ENCODE results near the gene UCHL3.
"Not testable (repeated sequence)": the region's sequence is repeated elsewhere in the genome, so short reads cannot be mapped to it uniquely, and the experiment has no call there.

The UCHL3 gene

DNA sequence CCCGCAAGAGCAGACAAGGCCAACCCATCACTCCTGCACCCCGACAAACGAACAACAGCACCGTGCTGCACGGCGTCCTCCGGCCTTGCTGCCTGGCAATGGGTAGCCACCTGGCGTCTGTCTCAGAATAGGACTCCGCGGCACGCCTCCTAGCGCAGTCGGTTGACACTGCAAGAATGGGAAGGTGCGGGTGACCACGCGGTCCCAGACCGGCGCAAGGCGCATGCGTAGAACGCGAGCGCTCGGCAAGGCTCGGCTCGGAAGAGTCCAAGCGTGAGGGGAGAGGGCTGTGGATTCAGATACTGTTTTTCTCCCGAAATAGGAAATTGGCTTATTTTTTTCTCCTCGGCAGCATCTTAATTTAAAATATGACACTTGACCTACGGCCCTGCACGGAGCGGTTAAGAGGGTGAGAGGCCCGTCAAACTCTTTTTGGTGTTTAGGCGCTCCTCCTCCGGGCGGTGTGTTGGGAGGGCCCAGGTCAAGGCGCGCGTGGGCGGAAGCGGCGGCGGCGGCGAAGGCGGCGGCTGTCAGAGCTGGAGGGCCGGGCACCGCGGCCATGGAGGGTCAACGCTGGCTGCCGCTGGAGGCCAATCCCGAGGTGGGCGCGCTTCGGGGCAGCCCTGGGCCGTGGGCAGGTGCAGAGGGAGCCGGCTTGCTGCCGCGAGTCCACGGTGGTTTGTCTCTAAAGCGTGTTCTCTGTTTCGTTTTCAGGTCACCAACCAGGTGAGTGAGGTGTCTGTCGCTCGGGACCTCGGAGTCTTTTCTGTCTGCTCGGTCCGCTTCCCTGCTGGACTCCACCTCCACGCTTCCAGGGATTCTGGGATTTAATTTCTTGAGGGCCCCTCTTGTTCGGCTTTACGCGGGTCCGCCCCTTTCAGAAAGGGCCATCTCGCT is at the start of gene UCHL3:
Gene UCHL3, plus strand, starts transcription at position 530 of the 897 bp plus-strand sequence. Its CDS starts 30 bp downstream, at position 560.
- DNase-seq (ENCODE audit: low read depth, low spot score), result peak; percentile 95

DNA sequence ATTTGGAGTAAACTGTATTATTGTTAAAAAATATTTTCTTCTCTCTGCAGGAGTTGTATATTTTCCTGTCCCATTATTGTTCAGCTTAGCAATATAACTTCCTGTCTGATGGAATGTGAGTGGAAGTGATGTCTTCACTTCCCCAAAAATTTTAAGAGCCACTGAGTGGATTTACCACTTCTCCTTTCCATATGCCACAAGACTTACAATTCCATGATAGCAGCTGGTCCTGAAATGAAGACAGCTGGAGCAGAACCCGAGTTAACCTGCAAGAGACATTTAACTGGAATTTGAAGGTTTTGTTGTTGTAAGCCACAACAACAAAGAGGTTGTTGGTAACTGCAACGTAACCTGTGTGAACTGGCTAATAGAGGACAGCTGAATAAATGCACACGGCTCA is 44.3 kb upstream of the UCHL3 start:
- no peak for DNase-seq (ENCODE audit: low read depth, low spot score)

DNA sequence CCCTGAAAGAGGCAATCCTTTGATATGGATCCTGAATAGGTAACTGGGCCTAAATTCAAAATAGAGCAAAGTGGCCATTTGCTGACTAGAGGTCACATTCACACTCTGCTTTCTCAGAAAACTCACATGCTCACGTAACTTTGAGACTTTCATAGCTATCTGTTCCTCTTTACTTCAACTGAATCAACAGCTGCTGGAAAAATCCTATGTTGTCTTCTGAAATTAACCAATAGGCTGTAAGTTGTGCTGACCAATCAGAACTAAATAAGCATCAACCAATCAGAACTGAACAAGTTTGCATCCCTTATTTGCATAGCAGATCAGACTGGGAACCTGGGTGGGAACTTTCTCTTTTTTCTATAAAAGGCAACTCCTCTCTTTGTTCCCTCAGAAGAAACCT is 43.6 kb upstream of the UCHL3 start:
- no peak for DNase-seq (ENCODE audit: low read depth, low spot score)

DNA sequence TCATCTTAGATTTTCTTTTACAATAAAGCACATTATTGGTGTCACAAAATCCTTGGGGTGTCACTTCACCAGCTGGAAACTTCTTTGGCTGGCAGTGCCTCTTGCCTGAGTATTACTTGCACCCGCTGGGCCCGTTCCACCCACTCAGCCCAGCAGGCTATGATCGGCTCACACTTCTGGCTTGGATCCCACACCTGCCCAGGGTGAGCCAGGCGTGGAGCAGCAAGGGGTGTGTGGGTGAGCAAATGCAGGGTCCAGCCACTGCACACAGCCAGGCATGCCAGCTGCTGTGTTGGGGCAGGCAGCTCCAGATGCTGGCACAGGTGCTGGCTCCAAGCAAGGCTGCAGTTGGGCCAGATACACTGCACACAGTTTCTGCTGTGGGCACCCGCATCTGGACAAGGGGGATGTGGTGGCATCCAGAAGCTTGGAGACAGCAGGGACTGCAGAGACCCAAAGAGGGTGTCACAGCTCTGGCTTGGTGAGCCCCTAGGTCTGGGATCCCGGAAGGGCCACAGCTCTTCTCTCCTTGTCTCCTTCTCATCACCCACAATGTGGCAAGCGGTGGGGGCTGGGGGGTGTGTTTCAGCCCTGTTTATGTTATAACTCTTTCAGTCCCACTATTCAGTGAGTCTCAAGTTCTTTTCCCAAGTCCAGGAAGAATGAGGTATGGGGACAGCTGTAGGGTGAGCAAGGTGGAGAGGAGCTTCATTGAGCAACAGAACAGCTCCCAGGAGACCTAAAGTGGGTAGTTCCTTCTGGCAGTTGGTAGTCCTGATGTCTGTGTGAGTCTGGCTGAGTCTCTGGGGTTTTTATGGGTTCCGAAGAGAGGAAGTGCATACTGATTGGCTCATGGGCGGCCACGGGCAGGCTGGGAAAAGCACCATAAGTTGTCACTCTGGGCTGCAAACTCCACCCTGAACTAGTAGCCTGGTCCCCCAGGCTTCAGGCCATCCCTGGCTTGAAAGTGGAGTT is 42.3 kb upstream of the UCHL3 start:
- DNase-seq (ENCODE audit: low read depth, low spot score), result no peak

DNA sequence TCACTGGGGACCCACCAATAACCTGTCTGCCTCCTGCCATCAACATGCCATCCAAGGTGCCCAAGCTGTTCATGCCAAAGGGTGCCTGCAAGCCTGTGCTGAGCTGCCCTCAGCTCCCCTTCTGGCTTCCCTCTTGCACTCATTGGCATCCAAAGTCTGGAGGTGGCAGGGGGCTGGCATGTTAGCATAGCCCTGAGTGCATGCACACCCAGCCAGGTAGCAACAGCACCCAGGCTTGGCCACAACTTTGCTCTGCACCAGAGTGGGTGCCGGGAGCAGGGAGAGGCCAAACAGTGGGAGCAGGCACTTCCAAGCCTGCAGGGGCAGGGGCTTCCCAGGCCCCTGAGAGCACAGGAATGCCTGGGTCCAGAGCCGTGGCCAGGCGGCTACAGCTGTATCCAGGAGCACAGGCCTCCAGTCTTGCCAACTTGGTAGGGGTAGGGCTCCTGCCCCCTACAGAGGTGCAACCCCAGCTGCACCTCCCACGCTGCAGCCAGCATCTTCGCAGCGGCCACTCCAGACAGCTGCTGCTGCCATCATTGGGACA is 41.5 kb upstream of the UCHL3 start:
- DNase-seq (ENCODE audit: low read depth, low spot score), result no peak

DNA sequence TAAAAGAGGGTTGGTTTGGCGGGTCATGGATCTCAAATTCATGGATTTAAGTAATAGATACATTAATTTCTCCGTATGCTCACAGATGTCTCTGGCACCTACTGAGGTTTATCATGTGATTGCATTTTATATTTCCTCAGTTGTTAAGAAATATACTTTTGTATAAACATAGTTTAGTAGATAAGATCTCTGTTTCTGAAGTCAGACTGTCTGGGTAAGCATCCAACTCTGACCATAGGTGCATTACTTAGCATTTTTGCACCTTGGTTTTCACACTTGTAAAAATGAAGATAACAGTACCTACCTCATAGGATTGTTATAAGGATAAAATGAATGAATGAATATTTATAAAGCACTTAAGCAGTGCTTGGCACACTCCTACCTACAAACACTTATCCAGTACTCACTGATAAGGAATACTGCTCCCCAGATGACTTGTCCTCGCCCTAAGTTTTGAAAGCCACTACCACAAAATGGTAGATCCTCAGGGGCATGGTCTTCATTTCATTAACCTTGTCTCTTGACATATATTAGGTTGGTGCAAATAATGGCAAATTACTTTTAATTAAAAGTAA is 38.5 kb upstream of the UCHL3 start:
- DNase-seq (ENCODE audit: low read depth, low spot score), result no peak

DNA sequence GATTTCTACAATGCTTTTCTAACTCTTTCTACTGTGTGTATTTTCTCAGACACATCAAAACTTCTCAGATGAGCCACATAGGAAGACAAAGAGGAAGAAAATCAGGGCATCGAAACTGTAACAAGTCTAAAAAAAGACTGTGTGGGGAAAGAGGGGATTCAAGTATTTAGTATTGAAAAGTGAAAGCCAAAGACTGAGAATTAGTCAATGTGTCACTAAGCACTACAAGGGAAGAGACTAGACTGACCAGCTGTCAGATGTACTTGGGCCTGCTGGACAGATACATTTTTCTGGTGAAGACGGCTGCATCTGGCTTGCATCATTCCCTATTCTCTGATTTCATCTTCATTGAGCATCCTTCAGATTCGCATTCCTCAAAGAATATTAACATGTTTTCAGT is 37.3 kb upstream of the UCHL3 start:
- DNase-seq (ENCODE audit: low read depth, low spot score), result no peak

DNA sequence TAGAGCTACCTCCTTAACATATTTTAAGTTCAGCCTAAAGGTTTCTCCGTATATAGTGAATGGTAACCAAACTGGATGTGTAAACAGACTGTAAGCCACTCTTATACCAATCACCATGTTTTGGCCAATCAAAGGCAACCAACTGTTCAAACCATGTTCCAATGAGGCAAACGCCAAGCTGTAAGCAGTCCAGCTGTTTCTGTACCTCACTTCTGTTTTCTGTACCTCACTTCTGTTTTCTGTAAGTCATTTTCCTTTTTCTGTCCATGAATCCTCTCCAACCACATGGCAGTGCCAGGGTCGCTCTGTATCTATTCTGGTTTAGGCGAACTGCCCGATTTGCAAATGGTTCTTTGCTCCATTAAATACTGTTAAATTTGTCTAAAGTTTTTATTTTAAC is 36.3 kb upstream of the UCHL3 start:
- no peak for DNase-seq (ENCODE audit: low read depth, low spot score)

DNA sequence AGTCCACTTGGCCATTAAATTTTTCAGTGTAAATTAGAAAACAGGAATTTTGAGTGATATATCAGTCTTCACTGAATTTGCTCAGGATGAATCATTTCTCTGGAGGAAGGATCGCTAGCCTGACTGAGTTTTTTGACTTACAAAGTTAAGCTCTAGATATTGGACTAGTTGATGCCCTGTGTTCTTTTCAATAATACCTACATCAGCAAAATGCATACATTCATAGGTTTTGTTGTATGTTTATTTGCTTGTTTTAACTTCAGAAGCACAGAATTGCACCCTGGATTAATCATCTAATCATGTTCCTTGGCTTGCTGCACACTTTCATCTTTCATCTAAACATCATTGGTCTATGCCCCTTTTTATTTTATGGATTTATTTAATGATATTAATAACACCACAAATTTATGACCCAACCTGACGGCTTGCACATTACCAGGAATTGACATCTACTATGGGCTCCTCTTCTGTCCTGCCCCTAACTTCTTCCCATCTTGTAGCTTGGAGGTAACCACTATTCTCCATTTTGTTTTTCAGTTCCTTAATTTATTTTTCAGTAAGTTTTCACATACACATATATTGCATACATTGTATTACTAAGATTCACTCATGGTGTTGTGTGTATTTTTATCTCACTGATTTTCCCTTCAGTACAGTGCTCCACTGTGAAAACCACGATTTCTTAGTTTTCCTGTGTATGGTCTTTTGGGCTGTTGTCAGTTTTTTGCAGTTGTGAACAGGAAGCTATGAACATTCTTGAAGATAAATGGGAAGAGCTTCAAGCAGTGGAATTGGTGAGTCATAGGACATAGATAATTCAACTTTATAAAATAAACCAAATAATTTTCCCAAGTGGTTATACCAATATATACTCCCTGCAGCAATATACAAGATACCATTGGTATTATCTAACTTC is 35.3 kb upstream of the UCHL3 start:
- DNase-seq (ENCODE audit: low read depth, low spot score), result no peak

DNA sequence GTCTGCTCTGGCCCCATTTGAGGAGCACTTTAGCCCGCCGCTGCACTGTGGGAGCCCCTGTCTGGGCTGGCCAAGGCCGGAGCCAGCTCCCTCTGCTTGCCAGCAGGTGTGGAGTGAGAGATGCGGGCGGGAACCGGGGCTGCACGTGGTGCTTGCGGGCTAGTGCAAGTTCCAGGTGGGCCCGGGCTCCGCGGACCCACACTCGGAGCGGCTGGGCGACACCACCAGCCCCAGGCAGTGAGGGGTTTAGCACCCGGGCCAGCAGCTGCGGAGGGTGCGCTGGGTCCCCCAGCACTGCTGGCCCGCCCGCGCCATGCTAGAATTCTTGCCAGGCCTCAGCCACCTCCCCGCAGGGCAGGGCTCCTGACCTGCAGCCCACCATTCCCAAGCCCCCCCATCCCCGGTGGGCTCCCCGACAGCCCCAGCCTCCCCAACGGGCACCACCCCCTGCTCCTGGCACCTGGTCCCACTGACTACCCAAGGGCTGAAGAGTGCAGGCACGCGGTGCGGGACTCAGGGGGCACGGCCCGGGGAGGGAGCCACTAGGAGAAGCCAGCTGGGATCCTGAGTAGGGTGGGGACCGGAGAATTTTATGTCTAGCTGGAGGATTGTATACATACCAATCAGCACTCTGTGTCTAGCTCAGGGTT is 31.0 kb upstream of the UCHL3 start:
- no peak for DNase-seq (ENCODE audit: low read depth, low spot score)

DNA sequence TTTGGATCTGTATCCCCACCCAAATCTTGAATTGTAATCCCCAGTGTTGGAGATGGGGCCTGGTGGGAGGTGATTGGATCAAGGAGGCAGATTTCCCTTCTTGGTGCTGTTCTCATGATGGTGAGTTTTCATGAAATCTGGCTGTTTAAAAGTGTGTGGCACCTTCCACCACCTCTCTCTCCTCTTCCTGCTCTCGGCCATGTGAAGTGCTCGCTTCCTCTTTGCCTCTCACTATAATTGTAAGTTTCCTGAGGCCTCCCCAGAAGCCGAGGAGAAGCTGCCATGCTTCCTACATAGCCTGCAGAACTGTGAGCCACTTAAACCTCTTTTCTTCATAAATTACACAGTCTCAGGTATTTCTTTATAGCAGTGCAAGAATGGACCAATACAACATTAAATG is 27.6 kb upstream of the UCHL3 start:
- no peak for DNase-seq (ENCODE audit: low read depth, low spot score)

DNA sequence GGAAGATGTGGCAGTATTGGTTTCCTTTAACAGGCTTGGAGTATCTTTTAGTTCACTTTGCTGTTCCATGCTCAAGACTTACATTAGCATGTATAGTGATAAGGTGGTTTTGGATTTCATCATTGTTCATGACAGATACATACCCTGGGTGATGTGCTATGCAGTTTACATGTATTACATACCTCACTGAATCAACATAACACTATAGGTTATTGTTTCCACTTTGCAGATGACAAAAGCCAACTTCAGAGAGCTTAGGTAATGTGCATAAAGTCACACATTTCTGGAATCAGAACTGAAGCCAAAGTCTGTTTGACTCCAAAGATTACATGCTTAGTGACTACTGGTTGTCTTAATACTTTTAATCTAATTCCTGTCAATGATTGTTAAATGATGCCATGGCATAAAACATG is 19.0 kb upstream of the UCHL3 start:
- DNase-seq (ENCODE audit: low read depth, low spot score), result no peak

DNA sequence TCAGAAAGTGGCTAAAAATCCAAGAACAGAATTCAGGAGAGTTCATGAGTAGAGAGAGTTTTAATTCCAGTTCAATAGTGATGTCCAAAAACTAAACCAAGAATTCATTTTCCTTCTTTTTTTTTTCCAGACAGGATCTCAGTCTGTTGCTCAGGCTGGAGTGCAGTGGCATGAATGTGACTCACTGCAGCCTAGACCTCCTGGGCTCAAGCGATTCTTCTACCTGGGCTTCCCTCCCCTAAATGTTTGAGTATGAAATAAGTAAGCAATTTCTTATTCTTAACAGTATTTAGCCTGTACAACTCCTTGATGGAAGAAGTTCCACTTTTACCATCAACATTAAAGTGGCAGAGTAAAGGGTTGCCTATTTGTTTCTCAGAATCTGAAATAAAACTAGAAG is 15.7 kb upstream of the UCHL3 start:
- DNase-seq (ENCODE audit: low read depth, low spot score), result no peak

DNA sequence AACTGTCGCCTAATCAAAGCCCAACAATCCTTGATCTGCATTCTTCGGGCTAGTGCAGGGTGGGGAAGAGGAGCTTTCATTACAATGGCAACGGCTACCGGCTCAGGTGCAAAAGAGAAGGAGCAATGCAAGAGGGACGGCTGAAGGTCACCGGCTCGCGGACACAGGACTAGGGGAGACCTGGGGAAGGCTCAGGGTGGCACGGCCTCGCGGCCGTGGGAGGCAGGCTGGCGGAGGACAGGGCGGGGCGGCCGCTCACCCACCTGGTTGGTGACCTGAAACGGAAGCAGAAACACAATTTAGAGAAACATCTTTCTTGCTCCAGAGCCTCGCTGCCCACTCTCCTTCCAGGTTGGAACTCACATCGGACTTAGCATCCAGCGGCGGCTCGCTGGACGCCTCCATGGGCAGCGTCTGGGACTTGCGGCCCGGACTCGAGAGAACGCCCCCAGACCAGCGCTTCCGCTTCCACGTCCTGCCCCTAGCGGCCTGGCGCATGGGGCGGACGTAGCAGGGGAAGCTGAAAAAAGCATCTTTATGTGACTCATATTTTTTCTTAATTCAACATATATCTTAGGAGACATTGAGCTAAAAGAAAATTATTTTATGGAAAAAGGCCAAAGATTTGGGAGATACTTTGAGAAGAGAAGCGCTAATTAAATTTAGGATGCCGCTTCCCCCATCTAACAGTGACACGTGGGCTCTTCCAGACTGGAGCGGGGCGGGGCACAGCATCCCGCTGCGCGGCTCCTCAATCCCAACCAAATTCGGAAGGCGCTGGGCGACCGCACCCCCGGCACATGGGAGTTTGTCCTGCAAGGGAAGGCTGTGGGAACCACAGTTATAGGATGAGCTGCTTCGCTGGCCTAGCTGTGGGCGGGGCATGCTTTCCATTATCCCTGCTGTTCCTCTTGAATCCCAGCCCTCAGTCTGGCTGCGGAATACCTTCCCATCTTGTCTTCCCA is 11.9 kb upstream of the UCHL3 start, which contains the start of gene COMMD6:
Gene COMMD6, minus strand, starts transcription at position 441 of the 965 bp plus-strand sequence. Its CDS starts 36 bp downstream, at position 405.
- DNase-seq (ENCODE audit: low read depth, low spot score), result peak; percentile 77

DNA sequence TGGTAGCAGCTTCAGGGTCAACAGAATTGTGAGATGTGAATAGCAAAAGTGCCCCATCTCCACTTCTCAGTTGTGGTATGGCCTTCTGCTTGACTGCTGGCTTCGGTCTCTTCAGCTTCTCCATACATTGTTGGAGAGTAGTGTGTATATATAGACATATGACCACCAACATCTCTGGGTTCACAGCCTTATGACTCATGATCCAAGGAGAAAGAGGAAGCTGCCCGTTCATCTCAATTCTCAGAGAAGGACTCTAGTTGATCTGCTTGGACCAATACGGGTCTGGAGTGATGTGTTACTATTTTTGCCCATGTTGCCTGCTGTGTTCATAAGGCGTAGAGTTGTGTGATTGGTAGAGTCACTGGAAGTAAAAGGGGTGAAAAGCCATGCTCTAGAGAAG is 8.3 kb upstream of the UCHL3 start:
- DNase-seq (ENCODE audit: low read depth, low spot score), result no peak

DNA sequence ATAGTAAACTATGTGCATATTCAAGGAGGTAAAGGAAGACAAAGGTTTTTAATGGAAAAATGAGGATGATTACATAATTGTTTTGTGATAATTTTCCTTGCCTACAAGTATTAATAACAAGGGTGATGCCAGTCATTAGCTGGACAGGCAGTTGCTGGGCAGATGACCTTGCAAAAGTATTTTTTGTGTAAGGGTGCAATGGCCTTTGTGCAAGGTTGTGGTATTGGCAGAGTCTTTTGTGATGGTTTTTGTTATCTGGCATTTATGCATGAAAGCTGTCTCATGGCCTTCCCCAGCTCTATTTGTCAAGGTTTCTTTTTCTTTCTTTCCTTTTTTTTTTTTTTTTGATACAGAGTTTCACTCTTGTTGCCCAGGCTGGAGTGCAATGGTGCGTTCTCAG is 7.6 kb upstream of the UCHL3 start:
- no peak for DNase-seq (ENCODE audit: low read depth, low spot score)

DNA sequence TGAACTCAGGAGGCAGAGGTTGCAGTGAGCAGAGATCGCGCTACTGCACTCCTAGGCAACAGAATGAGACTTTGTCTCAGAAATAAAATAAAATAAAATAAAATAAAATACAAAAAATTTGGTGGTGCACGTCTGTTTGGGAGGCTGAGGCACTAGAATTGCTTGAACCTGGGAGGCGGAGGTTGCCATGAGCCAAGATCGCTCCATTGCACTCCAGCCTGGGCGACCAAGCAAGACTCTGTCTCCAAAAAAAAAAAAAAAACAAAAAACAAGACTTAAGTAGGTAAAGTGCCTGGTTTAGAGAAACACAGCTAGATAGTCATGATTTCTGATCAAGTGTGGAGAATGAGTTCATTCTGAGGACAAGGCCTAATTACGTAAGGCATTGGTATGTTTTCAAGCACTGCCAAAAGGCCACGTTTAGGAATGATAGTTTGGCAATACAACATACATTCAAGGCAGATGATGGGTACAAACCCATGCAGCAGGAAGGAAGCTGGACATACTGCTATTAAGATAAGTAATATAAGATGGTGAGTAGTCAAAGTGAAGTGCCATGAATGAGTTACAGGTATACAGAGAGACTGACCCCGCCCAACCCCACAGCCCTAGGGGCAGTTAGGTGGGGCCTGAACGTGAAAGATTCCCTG is 4.8 kb upstream of the UCHL3 start:
- DNase-seq (ENCODE audit: low read depth, low spot score), result no peak

DNA sequence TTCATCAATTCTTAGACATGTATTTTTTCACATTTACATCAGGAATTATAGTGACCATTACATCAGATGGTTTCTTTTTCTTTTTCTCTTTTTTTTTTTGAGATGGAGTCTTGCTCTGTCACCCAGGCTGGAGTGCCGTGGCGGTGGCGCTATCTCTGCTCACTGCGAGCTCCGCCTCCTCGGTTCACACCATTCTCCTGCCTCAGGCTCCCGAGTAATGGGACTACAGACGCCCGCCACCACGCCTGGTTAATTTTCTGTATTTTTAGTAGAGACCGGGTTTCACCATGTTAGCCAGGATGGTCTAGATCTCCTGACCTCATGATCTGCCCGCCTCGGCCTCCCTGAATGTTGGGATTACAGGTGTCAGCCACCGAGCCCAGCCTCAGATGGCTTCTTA is 4.2 kb upstream of the UCHL3 start:
- not testable (repeated sequence) for DNase-seq (ENCODE audit: low read depth, low spot score)

Measured in smooth muscle cell of the brain vasculature (primary cell).